ENCODE results near the gene C2CD2.

DNA sequence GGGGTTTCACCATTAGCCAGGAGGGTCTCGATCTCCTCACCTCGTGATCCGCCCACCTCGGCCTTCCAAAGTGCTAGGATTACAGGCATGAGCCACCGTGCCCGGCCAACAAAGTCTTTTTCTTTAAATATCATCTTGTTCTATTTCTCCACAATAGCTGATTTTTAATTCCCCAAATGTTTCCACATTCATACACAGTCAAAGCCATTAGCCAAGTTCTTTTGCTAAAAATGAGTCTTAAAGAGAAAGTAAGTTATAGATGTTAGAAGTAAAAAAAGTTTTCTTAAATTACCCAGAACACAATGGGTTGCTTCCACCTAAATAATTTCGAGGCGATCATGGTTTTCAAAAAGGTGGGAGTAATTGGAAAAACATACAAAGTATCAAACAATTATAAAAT lies 30.6 kb downstream of the C2CD2 start:
- no peak for TF ChIP-seq POLR2A (IDR thresholded peaks at IDR 0.05; ENCODE audit: low read depth, low read length)
- TF ChIP-seq TAF1 (IDR thresholded peaks at IDR 0.05; ENCODE audit: low read depth, low read length): no peak
- TF ChIP-seq PAX5 (IDR thresholded peaks at IDR 0.05; ENCODE audit: insufficient read depth, low read length, severe bottlenecking): no peak
- TF ChIP-seq POLR2AphosphoS5 (IDR thresholded peaks at IDR 0.05; ENCODE audit: low read depth, low read length): no peak

Data from GM12891 (cell line).